GM13976 (cell line): Measurements from ENCODE around the gene NASP.

ENCODE experiments used
- DNase-seq: peaks from one replicate; pipeline ENCODE4 v3.0.0; 2012; ENCODE audit warnings: low spot score
- CTCF ChIP-seq: IDR thresholded peaks from 2 replicates; pipeline ENCODE4 v1.5.1; 2012; ENCODE audit warnings: borderline replicate concordance, mild to moderate bottlenecking; ENCODE audit not compliant: insufficient read depth; ENCODE audit errors: extremely low read depth, missing control alignments, control extremely low read depth
- in situ Hi-C: fragments of 300-500 bp; cut with MboI; formaldehyde crosslinking; loops from one replicate; pipeline ENCODE4 v1.12.0; 2022; ENCODE audit warnings: low sequenced_read_pairs, mixed read lengths, inconsistent platforms; ENCODE audit not compliant: unreplicated experiment

NASP gene

GRCh38 chr1:45604239-45604638, 20.4 kb downstream of the NASP start:
- in situ Hi-C loops = no loop called here
- DNase-seq = no peak
- TF ChIP-seq CTCF = no peak

DNA sequence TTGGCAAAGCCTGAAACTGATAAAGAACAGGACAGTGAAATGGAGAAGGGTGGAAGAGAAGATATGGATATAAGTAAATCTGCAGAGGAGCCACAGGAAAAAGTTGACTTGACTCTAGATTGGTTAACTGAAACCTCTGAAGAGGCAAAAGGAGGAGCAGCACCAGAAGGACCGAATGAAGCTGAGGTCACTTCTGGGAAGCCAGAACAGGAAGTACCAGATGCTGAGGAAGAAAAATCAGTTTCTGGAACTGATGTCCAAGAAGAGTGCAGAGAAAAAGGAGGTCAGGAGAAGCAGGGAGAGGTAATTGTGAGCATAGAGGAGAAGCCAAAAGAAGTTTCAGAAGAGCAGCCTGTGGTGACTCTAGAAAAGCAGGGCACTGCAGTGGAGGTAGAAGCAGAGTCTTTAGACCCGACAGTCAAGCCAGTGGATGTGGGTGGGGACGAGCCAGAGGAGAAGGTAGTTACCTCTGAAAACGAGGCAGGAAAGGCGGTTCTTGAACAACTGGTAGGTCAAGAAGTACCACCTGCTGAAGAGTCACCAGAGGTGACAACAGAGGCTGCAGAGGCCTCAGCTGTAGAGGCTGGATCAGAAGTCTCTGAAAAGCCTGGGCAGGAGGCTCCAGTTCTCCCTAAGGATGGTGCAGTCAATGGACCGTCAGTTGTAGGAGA, 23.7 kb downstream of the NASP start:
- no peak for TF ChIP-seq CTCF
- no peak for DNase-seq
- in situ Hi-C loops = no loop called here

DNA sequence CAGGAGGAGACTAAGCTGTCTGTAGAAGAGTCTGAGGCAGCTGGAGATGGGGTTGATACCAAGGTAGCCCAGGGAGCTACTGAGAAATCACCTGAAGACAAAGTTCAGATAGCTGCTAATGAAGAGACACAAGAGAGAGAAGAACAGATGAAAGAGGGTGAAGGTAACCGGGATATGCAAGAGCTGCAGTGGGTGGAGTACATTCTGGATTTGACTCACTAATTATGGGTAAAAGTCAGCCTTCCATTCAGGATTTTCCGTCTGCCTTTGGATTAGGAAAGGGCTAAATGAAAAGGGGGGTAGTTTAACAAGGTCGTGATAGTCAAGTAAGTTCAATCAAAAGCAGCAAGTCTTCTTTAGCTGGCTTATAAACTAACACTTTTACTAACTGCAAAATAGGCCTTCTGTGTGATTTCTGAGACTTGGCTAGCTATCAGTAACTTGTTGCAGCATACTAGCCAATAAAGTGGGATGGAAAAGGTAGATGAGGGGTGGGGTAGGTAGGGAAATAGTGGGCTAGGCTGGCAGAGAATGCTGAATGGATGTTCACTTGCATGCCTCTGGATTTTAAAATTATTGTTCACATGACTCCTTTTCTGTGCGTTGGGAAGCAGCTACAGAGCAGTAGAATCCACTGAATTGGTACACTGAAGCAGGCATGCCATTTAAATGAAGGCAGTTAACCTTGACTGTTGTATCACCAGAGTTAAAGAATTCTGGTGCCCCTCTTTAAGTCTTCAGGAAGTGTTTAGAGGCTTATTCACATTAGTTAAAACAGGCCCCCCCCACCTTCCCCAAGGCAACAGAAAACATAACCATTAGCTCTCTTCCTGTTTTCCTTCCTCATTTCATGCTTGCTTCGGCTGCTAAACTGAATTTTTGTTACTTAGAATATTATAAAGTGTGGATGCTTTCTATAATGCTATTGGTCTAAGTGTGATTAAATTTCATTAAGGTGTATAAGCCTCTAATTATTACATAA, 24.6 kb downstream of the NASP start:
- no peak for TF ChIP-seq CTCF
- DNase-seq = no peak
- in situ Hi-C loops = no loop called here

GRCh38 chr1:45610589-45611226, 26.9 kb downstream of the NASP start:
- TF ChIP-seq CTCF = no peak
- in situ Hi-C loops = no loop called here
- no peak for DNase-seq

DNA sequence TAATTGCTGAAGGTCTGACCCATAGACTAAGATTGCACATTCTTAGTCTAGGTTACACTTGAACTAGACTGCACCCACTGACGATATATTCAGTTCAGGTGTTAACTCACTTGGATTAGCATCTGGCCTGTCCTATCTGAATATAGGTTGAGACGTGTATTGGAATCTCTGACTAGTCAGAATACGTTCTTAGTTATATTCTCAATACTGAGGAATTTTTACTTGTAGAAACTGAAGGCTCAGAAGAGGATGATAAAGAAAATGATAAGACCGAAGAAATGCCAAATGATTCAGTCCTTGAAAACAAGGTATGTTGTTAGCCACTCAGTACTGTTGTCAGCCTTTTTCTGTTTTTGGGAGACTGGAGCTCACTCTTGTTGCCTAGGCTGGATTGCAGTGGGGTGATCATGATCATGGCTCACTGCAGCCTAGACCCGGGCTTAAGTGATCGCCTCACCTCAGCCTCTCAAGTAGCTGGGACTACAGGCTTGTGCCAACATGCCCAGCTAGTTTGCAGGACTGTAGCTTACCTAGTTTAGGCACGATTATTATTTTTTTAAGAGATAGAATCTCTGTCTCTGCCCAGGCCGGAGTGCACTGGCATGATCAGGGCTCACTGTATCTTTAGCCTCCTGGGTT, 29.2 kb downstream of the NASP start:
- TF ChIP-seq CTCF = no peak
- in situ Hi-C loops = no loop called here
- DNase-seq = no peak

DNA sequence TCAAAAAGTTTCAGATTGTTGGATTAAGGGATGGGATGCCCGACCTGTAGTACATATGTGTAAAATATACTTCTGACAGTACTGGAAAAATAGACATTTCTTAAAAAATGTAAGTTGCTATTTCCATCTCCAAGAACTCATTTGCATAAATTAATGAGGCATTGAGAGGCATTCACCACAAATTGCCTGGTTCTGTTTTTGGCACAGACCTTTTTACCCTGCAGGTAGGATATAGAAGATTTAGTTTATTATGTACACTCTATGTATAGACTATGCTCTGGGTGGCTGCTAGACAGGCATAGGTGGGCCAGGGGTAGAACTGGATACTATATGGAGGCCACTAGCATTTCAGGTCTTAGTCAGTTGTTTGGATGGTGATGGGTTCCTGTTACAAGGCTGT, 32.0 kb downstream of the NASP start:
- DNase-seq = no peak
- no peak for TF ChIP-seq CTCF
- in situ Hi-C loops = no loop called here
